ENCODE measurements around the gene TMEM132D.

GRCh38 chr12:129110575-129110974, 793.2 kb downstream of the TMEM132D start:
- TF ChIP-seq CTCF (IDR thresholded peaks at IDR 0.05; ENCODE audit: insufficient read depth, low read depth, low read length): no peak
- no peak for TF ChIP-seq EZH2 (IDR thresholded peaks at IDR 0.05; ENCODE audit: insufficient read depth, low read length)

Measured in astrocyte (in vitro differentiated cells and primary cell).